SK-N-SH (cell line): ENCODE data around the gene LONRF2. TPM values are rescaled to one million over a fixed set of nuclear protein-coding genes. Genes with fewer than 3 reads are reported as not detected.

ENCODE experiments used
- CTCF ChIA-PET: fragments of 300-600, 350-600 bp; formaldehyde crosslinking; extraction: SDS; loops from one replicate; lab custom pipeline; 2021; lab: Yijun Ruan, JAX
- POLR2A ChIA-PET: fragments of 350-600 bp; sonication (Branson Sonifier 250); formaldehyde crosslinking; extraction: SDS; loops from one replicate; lab custom pipeline; 2020; ENCODE audit warnings: antibody characterized with exemption, inconsistent platforms; lab: Yijun Ruan, JAX
- DNase-seq: peaks from one replicate; pipeline ENCODE4 v3.0.0; 2012
- H2AFZ ChIP-seq: fragments of 200-600 bp; sonication (generic); 2 replicates; pipeline ENCODE4 v1.8.1; 2016; ENCODE audit warnings: antibody characterized with exemption, mild to moderate bottlenecking, low read depth
- H3F3A ChIP-seq: fragments of 200-600 bp; sonication (generic); replicated peaks from 2 replicates; pipeline ENCODE3; 2016; ENCODE audit warnings: antibody characterized with exemption, mild to moderate bottlenecking; ENCODE audit not compliant: insufficient read depth
- H3K27ac ChIP-seq, 2 experiments: fragments of 200-500 bp in 1 of 2; fragments of 200-600 bp in 1 of 2; sonication (Bioruptor generic) in 1 of 2; sonication (generic), shearing (Covaris generic) in 1 of 2; 2 replicates each; pipeline versions ENCODE4 v1.5.1 to v1.6.1; 2014 to 2016; ENCODE audit warnings: low read depth in 2 of 2, inconsistent platforms in 1 of 2, low read length in 1 of 2, mild to moderate bottlenecking in 1 of 2, mixed read lengths in 1 of 2
- H3K27me3 ChIP-seq: fragments of 200-600 bp; sonication (generic), shearing (Covaris generic); 2 replicates; pipeline ENCODE4 v1.6.1; 2016; ENCODE audit warnings: mixed run types; ENCODE audit not compliant: insufficient read depth
- H3K36me3 ChIP-seq, 2 experiments: fragments of 200-500 bp in 1 of 2; fragments of 200-600 bp in 1 of 2; sonication (Bioruptor generic) in 1 of 2; sonication (generic) in 1 of 2; replicated peaks in 1 of 2; 2 replicates each; pipeline versions ENCODE3 to v1.5.1; 2014 to 2016; ENCODE audit warnings: low read length in 1 of 2, mild to moderate bottlenecking in 1 of 2; ENCODE audit not compliant: insufficient read depth in 2 of 2, control insufficient read depth in 1 of 2
- H3K4me1 ChIP-seq, 2 experiments: fragments of 200-500 bp in 1 of 2; fragments of 200-600 bp in 1 of 2; sonication (Bioruptor generic) in 1 of 2; sonication (generic), shearing (Covaris generic) in 1 of 2; 2 replicates each; pipeline versions ENCODE4 v1.5.1 to v1.6.1; 2014 to 2016; ENCODE audit warnings: low read depth in 1 of 2, low read length in 1 of 2, mixed run types in 1 of 2; ENCODE audit not compliant: insufficient read depth in 2 of 2, control insufficient read depth in 1 of 2
- H3K4me2 ChIP-seq: fragments of 200-600 bp; sonication (generic), shearing (Covaris generic); 2 replicates; pipeline ENCODE4 v1.6.1; 2017; ENCODE audit warnings: mixed run types
- H3K4me3 ChIP-seq, 2 experiments: fragments of 200-500 bp in 1 of 2; fragments of 200-600 bp in 1 of 2; sonication (Bioruptor generic) in 1 of 2; sonication (generic), shearing (Covaris generic) in 1 of 2; 2 replicates each; pipeline versions ENCODE4 v1.5.1 to v1.8.1; 2014 to 2016; ENCODE audit warnings: low read depth in 2 of 2, inconsistent platforms in 1 of 2, low read length in 1 of 2, mild to moderate bottlenecking in 1 of 2, mixed read lengths in 1 of 2, moderate library complexity in 1 of 2
- H3K79me2 ChIP-seq: fragments of 200-600 bp; sonication (generic); 2 replicates; pipeline ENCODE4 v1.8.1; 2017; ENCODE audit warnings: mild to moderate bottlenecking; ENCODE audit not compliant: insufficient read depth
- H3K9ac ChIP-seq: fragments of 200-600 bp; sonication (generic); 2 replicates; pipeline ENCODE4 v1.6.1; 2017; ENCODE audit warnings: mixed run types
- H3K9me2 ChIP-seq: fragments of 200-600 bp; sonication (generic); 2 replicates; pipeline ENCODE4 v1.6.1; 2017; ENCODE audit warnings: mixed run types
- H3K9me3 ChIP-seq: fragments of 200-600 bp; sonication (generic); 2 replicates; pipeline ENCODE4 v1.6.1; 2017; ENCODE audit warnings: mixed run types, mild to moderate bottlenecking, moderate library complexity
- H4K20me1 ChIP-seq: fragments of 200-600 bp; sonication (generic); 2 replicates; pipeline ENCODE4 v1.6.1; 2017; ENCODE audit warnings: mild to moderate bottlenecking, mixed run types; ENCODE audit not compliant: insufficient read depth
- ELF1 ChIP-seq: IDR thresholded peaks from 2 replicates; pipeline ENCODE4 v1.4.0; 2012
- EP300 ChIP-seq, 2 experiments: IDR thresholded peaks; 2 replicates each; pipeline versions ENCODE4 v1.4.0 to v1.6.1; 2012; ENCODE audit warnings: borderline replicate concordance in 1 of 2, low read depth in 1 of 2, low read length in 1 of 2
- FOSL2 ChIP-seq: IDR thresholded peaks from 2 replicates; pipeline ENCODE4 v1.4.0; 2012; ENCODE audit warnings: low read depth, mild to moderate bottlenecking, moderate library complexity, borderline replicate concordance
- GATA2 ChIP-seq: sonication (generic); formaldehyde crosslinking; IDR thresholded peaks from 2 replicates; pipeline ENCODE4 v1.5.0; 2020; ENCODE audit warnings: mild to moderate bottlenecking, missing genetic modification reagents
- NFIC ChIP-seq: IDR thresholded peaks from 2 replicates; pipeline ENCODE4 v1.4.0; 2012; ENCODE audit warnings: borderline replicate concordance
- NRF1 ChIP-seq: IDR thresholded peaks from 2 replicates; pipeline ENCODE4 v1.6.1; 2012; ENCODE audit warnings: low read depth, mild to moderate bottlenecking, low read length
- RAD21 ChIP-seq: IDR thresholded peaks from 2 replicates; pipeline ENCODE4 v1.6.1; 2012; ENCODE audit warnings: mild to moderate bottlenecking, low read length
- RCOR1 ChIP-seq: fragments of 150-350 bp; IDR thresholded peaks from 2 replicates; pipeline ENCODE4 v1.6.1; 2017; ENCODE audit warnings: antibody characterized with exemption, low read length
- RFX5 ChIP-seq: IDR thresholded peaks from 2 replicates; pipeline ENCODE4 v1.6.1; 2012; ENCODE audit warnings: mild to moderate bottlenecking, improper control_type of control experiment, low read length
- SIN3A ChIP-seq: IDR thresholded peaks from 2 replicates; pipeline ENCODE4 v1.6.1; 2012; ENCODE audit warnings: low read depth, mild to moderate bottlenecking, low read length, moderate library complexity, borderline replicate concordance
- SMC3 ChIP-seq: IDR thresholded peaks from 2 replicates; pipeline ENCODE4 v1.6.1; 2012; ENCODE audit warnings: low read depth, low read length, improper control_type of control experiment
- TCF12 ChIP-seq: IDR thresholded peaks from 2 replicates; pipeline ENCODE4 v1.4.0; 2012
- TEAD4 ChIP-seq: IDR thresholded peaks from 2 replicates; pipeline ENCODE4 v1.4.0; 2012; ENCODE audit warnings: mild to moderate bottlenecking, borderline replicate concordance; ENCODE audit not compliant: insufficient read depth
- YY1 ChIP-seq: IDR thresholded peaks from 2 replicates; pipeline ENCODE4 v1.4.0; 2012; ENCODE audit warnings: low read depth, mild to moderate bottlenecking
- WGBS: methylation state at CpG from one replicate; pipeline ENCODE4 v1.1.6; 2017; ENCODE audit warnings: low lambda C conversion rate; 5-methylcytosine and 5-hydroxymethylcytosine counted together
- polyA plus RNA-seq, 3 experiments: library from polyadenylated mRNA; depleted of rRNA; stranded (reverse); fragments of >200 nt; gene quantifications; 2 replicates each; pipeline ENCODE4 v1.2.3, GENCODE V29; 2012
- TF ChIP-seq, protein P1 (sequence below): IDR thresholded peaks from 2 replicates; pipeline ENCODE4 v1.4.0; 2012; ENCODE audit warnings: low read depth, borderline replicate concordance
- TF ChIP-seq, protein P2 (sequence below): IDR thresholded peaks from 2 replicates; pipeline ENCODE4 v1.4.0; 2012; ENCODE audit warnings: low read depth
- TF ChIP-seq, protein P3 (sequence below): fragments of 200-600 bp; sonication (generic); IDR thresholded peaks from 2 replicates; pipeline ENCODE4 v1.6.1; 2017; ENCODE audit warnings: antibody characterized with exemption, mild to moderate bottlenecking, moderate library complexity
- TF ChIP-seq, protein P4 (sequence below): IDR thresholded peaks from 2 replicates; pipeline ENCODE4; 2012

The LONRF2 gene
- polyA plus RNA-seq, 1 of the 3 experiments (the other 2 are of a cell fraction), result 2.0 TPM

DNA sequence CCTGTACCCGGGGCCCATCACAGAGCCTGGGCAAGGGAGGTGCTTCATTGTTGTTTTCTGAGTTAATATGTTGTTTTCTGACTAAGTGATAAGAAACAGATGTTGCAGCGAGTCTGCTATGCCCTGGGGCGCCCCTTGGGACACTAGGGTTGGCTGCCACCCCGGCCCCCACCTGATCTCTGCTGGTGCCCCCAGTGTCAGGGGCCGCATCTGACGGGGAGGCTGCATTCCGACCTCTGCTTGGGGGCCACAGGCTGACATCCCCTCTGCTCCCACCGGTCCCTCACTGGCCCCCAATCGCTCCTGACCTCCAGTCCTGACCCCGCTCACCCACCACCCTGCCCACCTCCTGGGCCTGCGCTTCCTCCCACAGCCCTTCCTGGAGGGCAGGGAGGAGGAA, 65.9 kb downstream of the LONRF2 start:
- CTCF ChIA-PET, result interaction anchor here (8.7 to 12.0 kb wide), 2 partner anchors 8 to 128 kb away, joined by 102 to 467 read pairs; no protein-coding TSS in a partner anchor

More for the DNA sequence above, 65.9 kb downstream of the LONRF2 start:
- no peak overlapping the region for H3K4me2 ChIP-seq
- no peaks in the 10 kb centered on the region for H3K27me3 ChIP-seq
- no peaks in the 10 kb centered on the region for H3K9me2 ChIP-seq
- peak; percentile 37 for DNase-seq
- H3K27ac ChIP-seq, result no peak overlapping the region
- H3K36me3 ChIP-seq, result no peaks in the 10 kb centered on the region
- no peak overlapping the region for H3K4me3 ChIP-seq
- H3K79me2 ChIP-seq, result no peaks in the 10 kb centered on the region
- H3K9me3 ChIP-seq, result no peaks in the 10 kb centered on the region
- no peak overlapping the region for H2AFZ ChIP-seq
- TF ChIP-seq RAD21 (no peak), EP300 (IDR thresholded peaks at IDR 0.05; ENCODE audit: borderline replicate concordance in 1 of 2, low read depth in 1 of 2, low read length in 1 of 2) (no peak), GATA2 (CRISPR knock-in tag) (no peak), RFX5 (no peak), SMC3 (no peak), FOSL2 (no peak), NFIC (no peak), SIN3A (no peak), NRF1 (no peak), RCOR1 (no peak), TCF12 (no peak), ELF1 (no peak), TEAD4 (no peak), YY1 (no peak)
- TF ChIP-seq, protein P1, sequence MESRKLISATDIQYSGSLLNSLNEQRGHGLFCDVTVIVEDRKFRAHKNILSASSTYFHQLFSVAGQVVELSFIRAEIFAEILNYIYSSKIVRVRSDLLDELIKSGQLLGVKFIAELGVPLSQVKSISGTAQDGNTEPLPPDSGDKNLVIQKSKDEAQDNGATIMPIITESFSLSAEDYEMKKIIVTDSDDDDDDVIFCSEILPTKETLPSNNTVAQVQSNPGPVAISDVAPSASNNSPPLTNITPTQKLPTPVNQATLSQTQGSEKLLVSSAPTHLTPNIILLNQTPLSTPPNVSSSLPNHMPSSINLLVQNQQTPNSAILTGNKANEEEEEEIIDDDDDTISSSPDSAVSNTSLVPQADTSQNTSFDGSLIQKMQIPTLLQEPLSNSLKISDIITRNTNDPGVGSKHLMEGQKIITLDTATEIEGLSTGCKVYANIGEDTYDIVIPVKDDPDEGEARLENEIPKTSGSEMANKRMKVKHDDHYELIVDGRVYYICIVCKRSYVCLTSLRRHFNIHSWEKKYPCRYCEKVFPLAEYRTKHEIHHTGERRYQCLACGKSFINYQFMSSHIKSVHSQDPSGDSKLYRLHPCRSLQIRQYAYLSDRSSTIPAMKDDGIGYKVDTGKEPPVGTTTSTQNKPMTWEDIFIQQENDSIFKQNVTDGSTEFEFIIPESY, result no peak
- TF ChIP-seq, protein P2, sequence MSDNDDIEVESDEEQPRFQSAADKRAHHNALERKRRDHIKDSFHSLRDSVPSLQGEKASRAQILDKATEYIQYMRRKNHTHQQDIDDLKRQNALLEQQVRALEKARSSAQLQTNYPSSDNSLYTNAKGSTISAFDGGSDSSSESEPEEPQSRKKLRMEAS, result no peak
- TF ChIP-seq, protein P3, sequence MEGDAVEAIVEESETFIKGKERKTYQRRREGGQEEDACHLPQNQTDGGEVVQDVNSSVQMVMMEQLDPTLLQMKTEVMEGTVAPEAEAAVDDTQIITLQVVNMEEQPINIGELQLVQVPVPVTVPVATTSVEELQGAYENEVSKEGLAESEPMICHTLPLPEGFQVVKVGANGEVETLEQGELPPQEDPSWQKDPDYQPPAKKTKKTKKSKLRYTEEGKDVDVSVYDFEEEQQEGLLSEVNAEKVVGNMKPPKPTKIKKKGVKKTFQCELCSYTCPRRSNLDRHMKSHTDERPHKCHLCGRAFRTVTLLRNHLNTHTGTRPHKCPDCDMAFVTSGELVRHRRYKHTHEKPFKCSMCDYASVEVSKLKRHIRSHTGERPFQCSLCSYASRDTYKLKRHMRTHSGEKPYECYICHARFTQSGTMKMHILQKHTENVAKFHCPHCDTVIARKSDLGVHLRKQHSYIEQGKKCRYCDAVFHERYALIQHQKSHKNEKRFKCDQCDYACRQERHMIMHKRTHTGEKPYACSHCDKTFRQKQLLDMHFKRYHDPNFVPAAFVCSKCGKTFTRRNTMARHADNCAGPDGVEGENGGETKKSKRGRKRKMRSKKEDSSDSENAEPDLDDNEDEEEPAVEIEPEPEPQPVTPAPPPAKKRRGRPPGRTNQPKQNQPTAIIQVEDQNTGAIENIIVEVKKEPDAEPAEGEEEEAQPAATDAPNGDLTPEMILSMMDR, result no peak
- TF ChIP-seq, protein P4, sequence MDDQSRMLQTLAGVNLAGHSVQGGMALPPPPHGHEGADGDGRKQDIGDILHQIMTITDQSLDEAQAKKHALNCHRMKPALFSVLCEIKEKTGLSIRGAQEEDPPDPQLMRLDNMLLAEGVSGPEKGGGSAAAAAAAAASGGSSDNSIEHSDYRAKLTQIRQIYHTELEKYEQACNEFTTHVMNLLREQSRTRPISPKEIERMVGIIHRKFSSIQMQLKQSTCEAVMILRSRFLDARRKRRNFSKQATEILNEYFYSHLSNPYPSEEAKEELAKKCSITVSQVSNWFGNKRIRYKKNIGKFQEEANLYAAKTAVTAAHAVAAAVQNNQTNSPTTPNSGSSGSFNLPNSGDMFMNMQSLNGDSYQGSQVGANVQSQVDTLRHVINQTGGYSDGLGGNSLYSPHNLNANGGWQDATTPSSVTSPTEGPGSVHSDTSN, result no peak
- TF ChIP-seq, all 33 proteins: peak for 0
- POLR2A ChIA-PET, result interaction anchor here (0.8 kb wide), 1 partner anchor 697 kb away, joined by 3 read pairs; no protein-coding TSS in a partner anchor
- 83% methylated on average over 10 of the region's 11 CpGs for WGBS
- no peaks in the 10 kb centered on the region for H4K20me1 ChIP-seq
- peaks cover 0 to 6% of the 10 kb centered on the region in 2 experiments; a peak in 1 of 4 replicates for H3K4me1 ChIP-seq
- no peak overlapping the region for H3K9ac ChIP-seq
- no peaks in the 10 kb centered on the region for H3F3A ChIP-seq
